Muscle layer of duodenum (tissue), 2 donors: ENCODE measurements around the gene PPTC7.

Source experiments
- H3K27ac ChIP-seq: one replicate; pipeline ENCODE4 v1.7.0; 2013; ENCODE audit warnings: mild to moderate bottlenecking, low read length
- H3K27me3 ChIP-seq: one replicate; pipeline ENCODE4 v1.7.0; 2013; ENCODE audit warnings: low read depth, mild to moderate bottlenecking, control low read depth, low read length
- H3K36me3 ChIP-seq, 2 donors: one replicate each; pipeline ENCODE4 v1.7.0; 2013; ENCODE audit warnings: low read length in 2 of 2, control low read depth in 1 of 2, mild to moderate bottlenecking in 1 of 2; ENCODE audit not compliant: insufficient read depth in 2 of 2, control insufficient read depth in 1 of 2
- H3K4me1 ChIP-seq, 2 donors: one replicate each; pipeline ENCODE4 v1.7.0; 2013; ENCODE audit warnings: low read length in 2 of 2, mild to moderate bottlenecking in 2 of 2, control low read depth in 1 of 2, moderate library complexity in 1 of 2; ENCODE audit not compliant: insufficient read depth in 2 of 2, control insufficient read depth in 1 of 2
- H3K4me3 ChIP-seq, 2 donors: one replicate each; pipeline ENCODE4 v1.7.0; 2013; ENCODE audit warnings: low read length in 2 of 2, low read depth in 1 of 2, mild to moderate bottlenecking in 1 of 2
- H3K9me3 ChIP-seq, 2 donors: one replicate each; pipeline ENCODE4 v1.7.0; 2013; ENCODE audit warnings: low read length in 2 of 2, control low read depth in 1 of 2, mild to moderate bottlenecking in 1 of 2; ENCODE audit not compliant: control insufficient read depth in 1 of 2
- donor health status: healthy.

The PPTC7 gene

DNA sequence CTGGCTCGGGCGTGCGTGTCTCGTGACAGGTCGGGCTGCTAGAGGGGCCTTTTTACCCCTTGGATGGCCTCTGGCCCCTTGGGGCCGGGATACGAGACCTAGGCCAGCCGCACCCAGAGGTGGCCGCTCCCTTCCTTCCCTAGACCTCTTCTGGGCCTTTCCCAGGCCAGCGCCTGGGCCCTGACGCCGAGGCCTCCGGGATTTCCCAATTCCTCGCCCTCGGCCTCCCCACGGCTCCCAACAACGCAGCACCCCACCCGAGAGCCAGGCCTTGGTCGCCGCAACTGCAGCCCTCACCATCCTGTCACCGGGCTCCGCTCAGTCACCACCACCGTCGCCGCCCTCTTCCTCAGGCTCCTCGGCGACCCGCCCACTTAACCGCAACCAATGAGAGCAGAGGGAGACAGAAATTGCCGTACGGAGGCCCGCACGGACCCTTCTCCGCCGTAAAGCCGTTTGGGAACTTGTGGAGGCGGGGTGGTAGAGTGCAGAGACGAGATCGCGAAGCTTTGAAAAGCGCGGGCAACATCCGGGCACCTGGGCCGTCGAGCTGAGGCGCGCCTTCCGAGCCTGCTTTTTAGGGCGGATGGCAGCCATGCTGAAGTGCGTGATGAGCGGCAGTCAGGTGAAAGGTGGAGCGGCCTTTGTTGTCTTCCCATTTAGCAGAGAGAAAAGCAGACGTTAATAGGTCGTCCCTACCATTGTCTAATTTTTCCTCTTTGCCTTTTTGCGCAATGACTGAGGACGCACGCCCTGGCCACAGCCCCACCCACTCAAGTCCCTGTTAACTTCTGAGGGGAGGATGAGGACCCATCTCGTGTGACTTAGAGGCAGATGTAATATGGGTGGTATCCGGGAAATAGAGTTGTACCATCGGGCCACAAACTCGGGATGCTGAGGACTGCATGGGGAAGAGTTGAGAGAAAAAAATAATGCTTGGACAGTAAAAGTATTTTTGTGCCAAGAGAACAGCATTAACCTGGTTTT is 81.1 kb downstream of the PPTC7 start, which contains the start of the genes RAD9B and VPS29:
RAD9B (plus strand) TSS at position 580 of the 987 bp plus-strand sequence; CDS start at position 587, 7 bp downstream.
VPS29 (minus strand) TSS at position 360 of the 987 bp plus-strand sequence; CDS start at position 300, 60 bp downstream.
- H3K4me1 ChIP-seq, result peaks cover 16 to 28% of the 10 kb centered on the region in 2 donors
- H3K27ac ChIP-seq, result peak within 1 kb of the TSS; percentile 95
- peaks cover 0 to 6% of the 10 kb centered on the region in 2 donors for H3K36me3 ChIP-seq
- H3K4me3 ChIP-seq, result peak within 1 kb of the TSS; percentile 96 to 98
- H3K9me3 ChIP-seq, result no peaks in the 10 kb centered on the region
- H3K27me3 ChIP-seq, result no peaks in the 10 kb centered on the region

GRCh38 chr12:110501399-110501751 is 81.7 kb downstream of the PPTC7 start:
- Histone ChIP-seq H3K27me3 (no peaks in the 10 kb centered on the region), H3K9me3 (no peaks in the 10 kb centered on the region), H3K4me1 (peaks cover 16 to 28% of the 10 kb centered on the region in 2 donors), H3K36me3 (peaks cover 1 to 6% of the 10 kb centered on the region in 2 donors), H3K27ac (peak overlapping the region; percentile 95), H3K4me3 (peak overlapping the region; percentile 96 to 98)

GRCh38 chr12:110498984-110499706 is 84.0 kb downstream of the PPTC7 start:
- H3K36me3 ChIP-seq, result peaks cover 13 to 20% of the 10 kb centered on the region in 2 donors
- H3K4me3 ChIP-seq, result no peak overlapping the region
- no peaks in the 10 kb centered on the region for H3K27me3 ChIP-seq
- peaks cover 16 to 28% of the 10 kb centered on the region in 2 donors for H3K4me1 ChIP-seq
- peak overlapping the region; percentile 95 for H3K27ac ChIP-seq
- H3K9me3 ChIP-seq, result no peaks in the 10 kb centered on the region
